OCI-LY1 (cell line): Measurements from ENCODE around the gene GAS1.

Experiments
- EZH2 ChIP-seq: fragments of 200-600 bp; sonication (generic), shearing (Covaris generic); IDR thresholded peaks from 2 replicates; pipeline ENCODE4 v1.8.0; 2017; ENCODE audit warnings: borderline replicate concordance, mixed run types, mild to moderate bottlenecking, antibody characterized with exemption, low read length, moderate library complexity, mixed read lengths
- TF ChIP-seq, protein P1 (sequence below): fragments of 200-600 bp; sonication (generic), shearing (Covaris generic); IDR thresholded peaks from 2 replicates; pipeline ENCODE4 v1.5.1; 2017; ENCODE audit warnings: mild to moderate bottlenecking, antibody characterized with exemption, low read length, moderate library complexity, mixed read lengths

DNA sequence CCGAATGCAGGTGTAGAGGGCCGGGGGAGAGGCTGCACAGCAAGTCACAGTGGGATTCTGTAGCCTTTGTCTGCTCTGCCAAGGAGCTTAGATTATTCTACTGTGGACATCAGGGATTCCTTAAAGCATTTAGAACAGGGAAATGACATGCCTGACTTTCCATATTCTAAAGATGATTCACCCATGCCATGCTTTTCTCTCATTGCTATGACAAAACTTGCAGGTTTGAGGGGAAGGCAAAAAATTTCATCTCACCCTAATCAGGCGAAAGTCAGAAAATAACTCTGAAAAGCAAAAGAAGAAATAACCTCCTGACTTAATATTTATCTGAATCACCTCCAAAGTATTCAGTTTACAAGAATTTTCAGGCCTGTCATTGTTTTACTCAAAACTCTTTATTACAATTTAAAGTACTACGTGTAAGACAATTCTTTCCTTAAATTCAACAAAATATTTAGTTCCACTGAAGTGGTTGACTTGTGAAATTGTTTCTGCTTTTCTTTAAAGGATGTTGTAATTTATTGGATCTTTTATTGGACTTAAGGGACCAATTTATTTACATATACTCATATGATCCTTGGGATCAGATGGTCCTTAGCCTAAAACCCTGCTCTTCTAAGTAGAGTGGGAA is 30.0 kb upstream of the GAS1 start:
- TF ChIP-seq EZH2, result no peak
- TF ChIP-seq, protein P1, sequence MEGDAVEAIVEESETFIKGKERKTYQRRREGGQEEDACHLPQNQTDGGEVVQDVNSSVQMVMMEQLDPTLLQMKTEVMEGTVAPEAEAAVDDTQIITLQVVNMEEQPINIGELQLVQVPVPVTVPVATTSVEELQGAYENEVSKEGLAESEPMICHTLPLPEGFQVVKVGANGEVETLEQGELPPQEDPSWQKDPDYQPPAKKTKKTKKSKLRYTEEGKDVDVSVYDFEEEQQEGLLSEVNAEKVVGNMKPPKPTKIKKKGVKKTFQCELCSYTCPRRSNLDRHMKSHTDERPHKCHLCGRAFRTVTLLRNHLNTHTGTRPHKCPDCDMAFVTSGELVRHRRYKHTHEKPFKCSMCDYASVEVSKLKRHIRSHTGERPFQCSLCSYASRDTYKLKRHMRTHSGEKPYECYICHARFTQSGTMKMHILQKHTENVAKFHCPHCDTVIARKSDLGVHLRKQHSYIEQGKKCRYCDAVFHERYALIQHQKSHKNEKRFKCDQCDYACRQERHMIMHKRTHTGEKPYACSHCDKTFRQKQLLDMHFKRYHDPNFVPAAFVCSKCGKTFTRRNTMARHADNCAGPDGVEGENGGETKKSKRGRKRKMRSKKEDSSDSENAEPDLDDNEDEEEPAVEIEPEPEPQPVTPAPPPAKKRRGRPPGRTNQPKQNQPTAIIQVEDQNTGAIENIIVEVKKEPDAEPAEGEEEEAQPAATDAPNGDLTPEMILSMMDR, result no peak
